B cell (primary cell): ENCODE measurements around the gene EGFL7. TPM values are rescaled to one million over a fixed set of nuclear protein-coding genes. Genes with fewer than 3 reads are reported as not detected.
"Not testable (repeated sequence)": the region's sequence is repeated elsewhere in the genome, so short reads cannot be mapped to it uniquely, and the experiment has no call there.

Experiments used
- ATAC-seq: fragments of 200-7000 bp; cut with Tn5 transposase; one replicate; pipeline ENCODE4 v1.10.0; 2021; ENCODE audit warnings: low read depth, mild to moderate bottlenecking, moderate number of reproducible peaks, moderate library complexity
- CTCF ChIA-PET: fragments of 350-600 bp; sonication (Branson Sonifier 250); formaldehyde crosslinking; loops from one replicate; lab custom pipeline; 2021; ENCODE audit warnings: antibody characterized with exemption, inconsistent platforms; lab: Charles Lee
- POLR2A ChIA-PET: fragments of 350-600 bp; sonication (Branson Sonifier 250); formaldehyde crosslinking; loops from one replicate; lab custom pipeline; 2021; ENCODE audit warnings: antibody characterized with exemption; lab: Charles Lee
- DNase-seq: peaks from one replicate; pipeline ENCODE4 v3.0.0; 2013
- H2AFZ ChIP-seq: 2 replicates; pipeline ENCODE4 v1.6.1; 2012; ENCODE audit warnings: mild to moderate bottlenecking, low read depth, low read length; ENCODE audit not compliant: insufficient read depth, poor library complexity, severe bottlenecking
- H3K27ac ChIP-seq, 2 donors: 1 replicate in 1 of 2; 2 replicates in 1 of 2; pipeline ENCODE4 v1.5.1; 2012 to 2013; ENCODE audit warnings: low read length in 2 of 2, mild to moderate bottlenecking in 2 of 2, moderate library complexity in 1 of 2
- H3K27me3 ChIP-seq, 4 experiments: fragments of 200-600 bp in 1 of 4; sonication (generic) in 1 of 4; replicated peaks in 1 of 4; 1 replicate in 2 of 4; 2 replicates in 2 of 4; pipeline versions ENCODE4 v1.6.1 to v1.7.0; 2013 to 2016; ENCODE audit warnings: low read length in 3 of 4, mild to moderate bottlenecking in 2 of 4, mixed read lengths in 1 of 4, moderate library complexity in 1 of 4; ENCODE audit not compliant: insufficient read depth in 4 of 4, control insufficient read depth in 3 of 4; ENCODE audit errors: control extremely low read depth in 1 of 4
- H3K36me3 ChIP-seq, 2 experiments: replicated peaks in 1 of 2; 1 replicate in 1 of 2; 2 replicates in 1 of 2; pipeline versions ENCODE4 v1.6.1 to v1.7.1; 2013; ENCODE audit warnings: low read length in 1 of 2; ENCODE audit not compliant: insufficient read depth in 2 of 2, control insufficient read depth in 1 of 2; ENCODE audit errors: control extremely low read depth in 1 of 2, extremely low read depth in 1 of 2
- H3K4me1 ChIP-seq, 2 donors: fragments of 200-600 bp in 1 of 2; sonication (generic) in 1 of 2; 1 replicate in 1 of 2; 2 replicates in 1 of 2; pipeline versions ENCODE4 v1.5.1 to v1.6.1; 2013 to 2017; ENCODE audit warnings: low read length in 2 of 2; ENCODE audit not compliant: control insufficient read depth in 2 of 2, insufficient read depth in 2 of 2
- H3K4me2 ChIP-seq: replicated peaks from 2 replicates; pipeline ENCODE3; 2012; ENCODE audit warnings: mild to moderate bottlenecking, low read depth, low read length; ENCODE audit not compliant: poor library complexity, severe bottlenecking
- H3K4me3 ChIP-seq, 5 experiments: fragments of 200-600 bp in 1 of 5; sonication (generic) in 1 of 5; 1 replicate in 3 of 5; 2 replicates in 2 of 5; pipeline versions ENCODE4 v1.5.1 to v1.7.0; 2011 to 2016; ENCODE audit warnings: low read length in 4 of 5, mild to moderate bottlenecking in 4 of 5, low read depth in 2 of 5, control low read depth in 1 of 5, moderate library complexity in 1 of 5; ENCODE audit not compliant: insufficient read depth in 1 of 5; ENCODE audit errors: control extremely low read depth in 1 of 5, extremely low read depth in 1 of 5
- H3K79me2 ChIP-seq: fragments of 200-600 bp; sonication (generic); one replicate; pipeline ENCODE4 v1.6.0; 2016; ENCODE audit warnings: low read length; ENCODE audit not compliant: control insufficient read depth, insufficient read depth
- H3K9ac ChIP-seq: fragments of 200-600 bp; sonication (generic); 2 replicates; pipeline ENCODE4 v1.6.1; 2017; ENCODE audit warnings: mild to moderate bottlenecking, low read length, moderate library complexity
- H3K9me3 ChIP-seq, 3 donors: one replicate each; pipeline versions ENCODE4 v1.6.1 to v1.7.1; 2013; ENCODE audit warnings: low read length in 2 of 3; ENCODE audit not compliant: control insufficient read depth in 2 of 3, insufficient read depth in 1 of 3; ENCODE audit errors: control extremely low read depth in 1 of 3
- H4K20me1 ChIP-seq: 2 replicates; pipeline ENCODE4 v1.6.0; 2012; ENCODE audit warnings: mild to moderate bottlenecking, low read length; ENCODE audit not compliant: insufficient read depth, control insufficient read depth, poor library complexity, severe bottlenecking
- H3K27ac Mint-ChIP-seq: one replicate; pipeline ENCODE4 v1.8.0; 2021; ENCODE audit warnings: mixed read lengths
- H3K27me3 Mint-ChIP-seq: one replicate; pipeline ENCODE4 v1.8.0; 2021; ENCODE audit warnings: mixed read lengths
- H3K4me1 Mint-ChIP-seq: one replicate; pipeline ENCODE4 v1.8.0; 2021; ENCODE audit warnings: mixed read lengths
- H3K4me3 Mint-ChIP-seq: one replicate; pipeline ENCODE4 v1.8.0; 2021; ENCODE audit warnings: mixed read lengths
- H3K9me3 Mint-ChIP-seq: one replicate; pipeline ENCODE4 v1.8.0; 2022; ENCODE audit warnings: mixed read lengths; ENCODE audit not compliant: insufficient read depth
- EZH2 ChIP-seq: IDR thresholded peaks from 2 replicates; pipeline ENCODE4 v1.6.1; 2012; ENCODE audit warnings: borderline replicate concordance, low read depth, mild to moderate bottlenecking, moderate library complexity, low read length; ENCODE audit not compliant: insufficient read depth, poor library complexity, severe bottlenecking
- WGBS: methylation state at CpG from one replicate; pipeline ENCODE4 v1.1.5; 2013; ENCODE audit warnings: missing lambda C conversion rate; ENCODE audit not compliant: insufficient coverage; 5-methylcytosine and 5-hydroxymethylcytosine counted together
- intact Hi-C: fragments of 100-400 bp; cut with micrococcal nuclease; formaldehyde crosslinking; loops from one replicate; pipeline ENCODE4 v1.10.0; 2022
- polyA plus RNA-seq: library from polyadenylated mRNA; depleted of rRNA; stranded (reverse); fragments of >200 nt; gene quantifications from 2 replicates; pipeline ENCODE4 v1.2.3, GENCODE V29; 2012
- total RNA-seq, 2 donors: library from RNA; stranded (reverse); fragments of 120-200 nt in 1 of 2; gene quantifications; 1 replicate in 1 of 2; 2 replicates in 1 of 2; pipeline versions ENCODE4 v1.2.3 to v1.2.4, GENCODE V29; 2013 to 2022
- TF ChIP-seq, protein P1 (sequence below): fragments of 200-600 bp; IDR thresholded peaks from one replicate; pipeline ENCODE4 v1.8.0; 2022; ENCODE audit warnings: antibody characterized with exemption, mild to moderate bottlenecking

EGFL7 gene
- total and polyA plus RNA-seq, 2 donors (not counting 1 experiment from before 2014, with no cell fraction given), result 0.34 TPM; not detected in 1

- CTCF ChIA-PET, result interaction anchor here (0.6 to 1.4 kb wide), 16 partner anchors 13 to 319 kb away, joined by 3 to 124 read pairs (median 4); no protein-coding TSS in a partner anchor
Measured at GRCh38 chr9:136631038-136632000, 31.4 kb upstream of the EGFL7 start.

DNA sequence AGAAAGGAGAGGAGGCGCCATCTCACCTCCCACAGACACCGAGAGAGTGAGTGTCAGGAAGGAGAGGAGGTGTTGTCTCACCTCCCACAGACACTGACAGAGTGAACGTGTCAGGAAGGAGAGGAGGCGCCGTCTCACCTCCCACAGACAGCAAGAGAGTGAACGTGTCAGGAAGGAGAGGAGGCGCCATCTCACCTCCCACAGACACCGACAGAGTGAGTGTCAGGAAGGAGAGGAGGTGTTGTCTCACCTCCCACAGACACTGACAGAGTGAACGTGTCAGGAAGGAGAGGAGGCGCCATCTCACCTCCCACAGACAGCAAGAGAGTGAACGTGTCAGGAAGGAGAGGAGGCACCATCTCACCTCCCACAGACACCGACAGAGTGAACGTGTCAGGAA, 30.6 kb upstream of the EGFL7 start:
- no CpG with 5 or more reads among the region's 13 CpGs for WGBS
- peaks cover 0 to 23% (median 3%) of the 10 kb centered on the region in 4 experiments for H3K27me3 ChIP-seq
- ChIA-PET POLR2A (interaction anchor here (0.8 kb wide), 1 partner anchor 266 kb away, joined by 3 read pairs; no protein-coding TSS in a partner anchor), CTCF (interaction anchor here (0.6 to 1.4 kb wide), 16 partner anchors 13 to 320 kb away, joined by 3 to 124 read pairs (median 4); no protein-coding TSS in a partner anchor)
- H3K4me3 Mint-ChIP-seq, H3K9ac ChIP-seq, DNase-seq, H3K36me3 ChIP-seq, H3K27ac Mint-ChIP-seq, H3K4me3 ChIP-seq, H3K27ac ChIP-seq, H3K79me2 ChIP-seq, H3K27me3 Mint-ChIP-seq, H3K4me2 ChIP-seq, H4K20me1 ChIP-seq, H3K9me3 ChIP-seq, H3K9me3 Mint-ChIP-seq, intact Hi-C loops, H3K4me1 Mint-ChIP-seq, ATAC-seq, H2AFZ ChIP-seq: not testable (repeated sequence)
- peaks cover 11 to 21% of the 10 kb centered on the region in 2 donors for H3K4me1 ChIP-seq

More at GRCh38 chr9:136631038-136632000, 31.4 kb upstream of the EGFL7 start:
- 56% methylated on average over 27 of the region's 31 CpGs for WGBS
- Mint-ChIP-seq H3K4me1 (no peaks in the 10 kb centered on the region), H3K4me3 (no peak overlapping the region), H3K27me3 (peaks cover 10% of the 10 kb centered on the region), H3K9me3 (no peaks in the 10 kb centered on the region), H3K27ac (no peak overlapping the region)
- intact Hi-C loops, result loop anchor here (2.0 kb wide), 3 partner anchors 85 to 293 kb away; partner anchors contain the start of gene NOTCH1
- no peak overlapping the region for H3K27ac ChIP-seq
- no peak overlapping the region for H3K4me2 ChIP-seq
- H3K4me1 ChIP-seq, result peaks cover 11 to 21% of the 10 kb centered on the region in 2 donors
- no peak for TF ChIP-seq EZH2
- TF ChIP-seq, protein P1, sequence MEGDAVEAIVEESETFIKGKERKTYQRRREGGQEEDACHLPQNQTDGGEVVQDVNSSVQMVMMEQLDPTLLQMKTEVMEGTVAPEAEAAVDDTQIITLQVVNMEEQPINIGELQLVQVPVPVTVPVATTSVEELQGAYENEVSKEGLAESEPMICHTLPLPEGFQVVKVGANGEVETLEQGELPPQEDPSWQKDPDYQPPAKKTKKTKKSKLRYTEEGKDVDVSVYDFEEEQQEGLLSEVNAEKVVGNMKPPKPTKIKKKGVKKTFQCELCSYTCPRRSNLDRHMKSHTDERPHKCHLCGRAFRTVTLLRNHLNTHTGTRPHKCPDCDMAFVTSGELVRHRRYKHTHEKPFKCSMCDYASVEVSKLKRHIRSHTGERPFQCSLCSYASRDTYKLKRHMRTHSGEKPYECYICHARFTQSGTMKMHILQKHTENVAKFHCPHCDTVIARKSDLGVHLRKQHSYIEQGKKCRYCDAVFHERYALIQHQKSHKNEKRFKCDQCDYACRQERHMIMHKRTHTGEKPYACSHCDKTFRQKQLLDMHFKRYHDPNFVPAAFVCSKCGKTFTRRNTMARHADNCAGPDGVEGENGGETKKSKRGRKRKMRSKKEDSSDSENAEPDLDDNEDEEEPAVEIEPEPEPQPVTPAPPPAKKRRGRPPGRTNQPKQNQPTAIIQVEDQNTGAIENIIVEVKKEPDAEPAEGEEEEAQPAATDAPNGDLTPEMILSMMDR, result peak; percentile 85
- DNase-seq (peak; percentile 88), ATAC-seq (peak; percentile 87)
- no peaks in the 10 kb centered on the region for H3K9me3 ChIP-seq
- H3K79me2 ChIP-seq, result no peaks in the 10 kb centered on the region
- H2AFZ ChIP-seq, result no peak overlapping the region
- no peak overlapping the region for H3K9ac ChIP-seq
- peaks cover 0 to 25% (median 3%) of the 10 kb centered on the region in 4 experiments for H3K27me3 ChIP-seq
- H3K4me3 ChIP-seq, result no peak overlapping the region
- POLR2A ChIA-PET, result interaction anchor here (0.7 to 0.8 kb wide), 2 partner anchors 265 to 318 kb away, joined by 3 read pairs; no protein-coding TSS in a partner anchor
- no peaks in the 10 kb centered on the region for H3K36me3 ChIP-seq
- H4K20me1 ChIP-seq, result no peaks in the 10 kb centered on the region

DNA sequence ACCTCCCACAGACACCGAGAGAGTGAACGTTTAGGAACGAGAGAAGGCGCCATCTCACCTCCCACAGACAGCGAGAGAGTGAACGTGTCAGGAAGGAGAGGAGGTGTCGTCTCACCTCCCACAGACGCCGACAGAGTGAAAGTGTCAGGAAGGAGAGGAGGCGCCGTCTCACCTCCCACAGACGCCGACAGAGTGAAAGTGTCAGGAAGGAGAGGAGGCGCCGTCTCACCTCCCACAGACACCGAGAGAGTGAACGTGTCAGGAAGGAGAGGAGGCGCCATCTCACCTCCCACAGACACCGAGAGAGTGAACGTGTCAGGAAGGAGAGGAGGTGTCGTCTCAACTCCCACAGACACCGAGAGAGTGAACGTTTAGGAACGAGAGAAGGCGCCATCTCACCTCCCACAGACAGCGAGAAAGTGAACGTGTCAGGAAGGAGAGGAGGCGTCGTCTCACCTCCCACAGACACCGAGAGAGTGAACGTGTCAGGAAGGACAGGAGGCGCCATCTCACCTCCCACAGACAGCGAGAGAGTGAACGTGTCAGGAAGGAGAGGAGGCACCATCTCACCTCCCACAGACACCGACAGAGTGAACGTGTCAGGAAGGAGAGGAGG, 30.1 kb upstream of the EGFL7 start:
- H2AFZ ChIP-seq, H3K9me3 Mint-ChIP-seq, intact Hi-C loops, H3K27me3 Mint-ChIP-seq, H3K27ac Mint-ChIP-seq, H4K20me1 ChIP-seq, H3K9ac ChIP-seq, H3K79me2 ChIP-seq, H3K4me3 Mint-ChIP-seq, H3K36me3 ChIP-seq, DNase-seq, H3K4me2 ChIP-seq, POLR2A ChIA-PET, H3K4me3 ChIP-seq, ATAC-seq, H3K4me1 Mint-ChIP-seq, H3K27ac ChIP-seq, H3K9me3 ChIP-seq: not testable (repeated sequence)
- 93% methylated on average over 7 of the region's 36 CpGs for WGBS
- CTCF ChIA-PET, result interaction anchor here (0.7 to 2.2 kb wide), 8 partner anchors 12 to 147 kb away, joined by 3 to 124 read pairs (median 4); no protein-coding TSS in a partner anchor
- peaks cover 11 to 21% of the 10 kb centered on the region in 2 donors for H3K4me1 ChIP-seq
- H3K27me3 ChIP-seq, result peaks cover 0 to 18% (median 2%) of the 10 kb centered on the region in 4 experiments
